ENCODE measurements around the gene SLC25A33.

DNA sequence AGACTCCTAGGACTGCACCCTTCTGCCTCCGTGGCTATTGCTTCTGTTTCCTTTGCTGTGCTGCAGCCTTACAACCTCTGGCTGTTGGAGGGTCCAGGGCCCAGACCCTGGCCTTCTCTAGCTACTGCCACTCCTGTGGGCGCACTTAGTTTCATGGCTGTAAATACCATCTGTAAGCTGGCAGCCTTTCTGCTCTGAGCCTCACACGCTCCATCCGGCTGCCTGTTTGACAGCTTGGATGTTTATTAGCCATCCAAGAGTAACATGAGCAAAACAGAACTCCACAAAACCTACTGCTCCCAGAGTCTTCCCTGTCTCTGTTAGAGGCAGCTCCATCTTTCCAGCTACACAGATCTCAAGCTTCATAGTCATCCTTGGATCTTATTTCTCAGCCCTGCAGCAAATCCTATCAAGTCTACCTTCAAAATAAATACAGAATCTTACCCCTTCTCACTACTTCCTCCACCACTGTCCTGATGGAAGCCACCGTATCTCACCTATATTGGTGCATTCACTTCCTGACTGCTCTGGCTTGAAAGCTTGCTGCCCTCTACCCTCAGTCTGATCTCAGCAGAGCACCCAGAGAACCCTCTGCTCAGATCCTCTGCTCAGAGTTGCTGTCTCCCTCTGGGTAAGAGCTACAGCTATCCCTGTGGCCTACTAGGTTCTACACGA is 19.1 kb downstream of the SLC25A33 start:
- TF ChIP-seq, protein P1, sequence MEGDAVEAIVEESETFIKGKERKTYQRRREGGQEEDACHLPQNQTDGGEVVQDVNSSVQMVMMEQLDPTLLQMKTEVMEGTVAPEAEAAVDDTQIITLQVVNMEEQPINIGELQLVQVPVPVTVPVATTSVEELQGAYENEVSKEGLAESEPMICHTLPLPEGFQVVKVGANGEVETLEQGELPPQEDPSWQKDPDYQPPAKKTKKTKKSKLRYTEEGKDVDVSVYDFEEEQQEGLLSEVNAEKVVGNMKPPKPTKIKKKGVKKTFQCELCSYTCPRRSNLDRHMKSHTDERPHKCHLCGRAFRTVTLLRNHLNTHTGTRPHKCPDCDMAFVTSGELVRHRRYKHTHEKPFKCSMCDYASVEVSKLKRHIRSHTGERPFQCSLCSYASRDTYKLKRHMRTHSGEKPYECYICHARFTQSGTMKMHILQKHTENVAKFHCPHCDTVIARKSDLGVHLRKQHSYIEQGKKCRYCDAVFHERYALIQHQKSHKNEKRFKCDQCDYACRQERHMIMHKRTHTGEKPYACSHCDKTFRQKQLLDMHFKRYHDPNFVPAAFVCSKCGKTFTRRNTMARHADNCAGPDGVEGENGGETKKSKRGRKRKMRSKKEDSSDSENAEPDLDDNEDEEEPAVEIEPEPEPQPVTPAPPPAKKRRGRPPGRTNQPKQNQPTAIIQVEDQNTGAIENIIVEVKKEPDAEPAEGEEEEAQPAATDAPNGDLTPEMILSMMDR (tag by site-specific recombination; IDR thresholded peaks at IDR 0.05): no peak
- TF ChIP-seq, protein P2, sequence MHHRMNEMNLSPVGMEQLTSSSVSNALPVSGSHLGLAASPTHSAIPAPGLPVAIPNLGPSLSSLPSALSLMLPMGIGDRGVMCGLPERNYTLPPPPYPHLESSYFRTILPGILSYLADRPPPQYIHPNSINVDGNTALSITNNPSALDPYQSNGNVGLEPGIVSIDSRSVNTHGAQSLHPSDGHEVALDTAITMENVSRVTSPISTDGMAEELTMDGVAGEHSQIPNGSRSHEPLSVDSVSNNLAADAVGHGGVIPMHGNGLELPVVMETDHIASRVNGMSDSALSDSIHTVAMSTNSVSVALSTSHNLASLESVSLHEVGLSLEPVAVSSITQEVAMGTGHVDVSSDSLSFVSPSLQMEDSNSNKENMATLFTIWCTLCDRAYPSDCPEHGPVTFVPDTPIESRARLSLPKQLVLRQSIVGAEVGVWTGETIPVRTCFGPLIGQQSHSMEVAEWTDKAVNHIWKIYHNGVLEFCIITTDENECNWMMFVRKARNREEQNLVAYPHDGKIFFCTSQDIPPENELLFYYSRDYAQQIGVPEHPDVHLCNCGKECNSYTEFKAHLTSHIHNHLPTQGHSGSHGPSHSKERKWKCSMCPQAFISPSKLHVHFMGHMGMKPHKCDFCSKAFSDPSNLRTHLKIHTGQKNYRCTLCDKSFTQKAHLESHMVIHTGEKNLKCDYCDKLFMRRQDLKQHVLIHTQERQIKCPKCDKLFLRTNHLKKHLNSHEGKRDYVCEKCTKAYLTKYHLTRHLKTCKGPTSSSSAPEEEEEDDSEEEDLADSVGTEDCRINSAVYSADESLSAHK (tag by site-specific recombination; IDR thresholded peaks at IDR 0.05): no peak
- TF ChIP-seq ZNF544 (tag by site-specific recombination; IDR thresholded peaks at IDR 0.05) (no peak), ZNF121 (tag by site-specific recombination; IDR thresholded peaks at IDR 0.05) (no peak), YY1 (tag by site-specific recombination; IDR thresholded peaks at IDR 0.05) (no peak), SP2 (tag by site-specific recombination; IDR thresholded peaks at IDR 0.05) (no peak), ZNF146 (tag by site-specific recombination; IDR thresholded peaks at IDR 0.05) (no peak), ZNF350 (tag by site-specific recombination; IDR thresholded peaks at IDR 0.05) (no peak), ZNF394 (tag by site-specific recombination; IDR thresholded peaks at IDR 0.05; ENCODE audit: borderline replicate concordance) (no peak), ZBTB1 (tag by site-specific recombination; IDR thresholded peaks at IDR 0.05) (no peak)
- TF ChIP-seq, protein P3, sequence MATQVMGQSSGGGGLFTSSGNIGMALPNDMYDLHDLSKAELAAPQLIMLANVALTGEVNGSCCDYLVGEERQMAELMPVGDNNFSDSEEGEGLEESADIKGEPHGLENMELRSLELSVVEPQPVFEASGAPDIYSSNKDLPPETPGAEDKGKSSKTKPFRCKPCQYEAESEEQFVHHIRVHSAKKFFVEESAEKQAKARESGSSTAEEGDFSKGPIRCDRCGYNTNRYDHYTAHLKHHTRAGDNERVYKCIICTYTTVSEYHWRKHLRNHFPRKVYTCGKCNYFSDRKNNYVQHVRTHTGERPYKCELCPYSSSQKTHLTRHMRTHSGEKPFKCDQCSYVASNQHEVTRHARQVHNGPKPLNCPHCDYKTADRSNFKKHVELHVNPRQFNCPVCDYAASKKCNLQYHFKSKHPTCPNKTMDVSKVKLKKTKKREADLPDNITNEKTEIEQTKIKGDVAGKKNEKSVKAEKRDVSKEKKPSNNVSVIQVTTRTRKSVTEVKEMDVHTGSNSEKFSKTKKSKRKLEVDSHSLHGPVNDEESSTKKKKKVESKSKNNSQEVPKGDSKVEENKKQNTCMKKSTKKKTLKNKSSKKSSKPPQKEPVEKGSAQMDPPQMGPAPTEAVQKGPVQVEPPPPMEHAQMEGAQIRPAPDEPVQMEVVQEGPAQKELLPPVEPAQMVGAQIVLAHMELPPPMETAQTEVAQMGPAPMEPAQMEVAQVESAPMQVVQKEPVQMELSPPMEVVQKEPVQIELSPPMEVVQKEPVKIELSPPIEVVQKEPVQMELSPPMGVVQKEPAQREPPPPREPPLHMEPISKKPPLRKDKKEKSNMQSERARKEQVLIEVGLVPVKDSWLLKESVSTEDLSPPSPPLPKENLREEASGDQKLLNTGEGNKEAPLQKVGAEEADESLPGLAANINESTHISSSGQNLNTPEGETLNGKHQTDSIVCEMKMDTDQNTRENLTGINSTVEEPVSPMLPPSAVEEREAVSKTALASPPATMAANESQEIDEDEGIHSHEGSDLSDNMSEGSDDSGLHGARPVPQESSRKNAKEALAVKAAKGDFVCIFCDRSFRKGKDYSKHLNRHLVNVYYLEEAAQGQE (tag by site-specific recombination; IDR thresholded peaks at IDR 0.05): no peak
- TF ChIP-seq, protein P4, sequence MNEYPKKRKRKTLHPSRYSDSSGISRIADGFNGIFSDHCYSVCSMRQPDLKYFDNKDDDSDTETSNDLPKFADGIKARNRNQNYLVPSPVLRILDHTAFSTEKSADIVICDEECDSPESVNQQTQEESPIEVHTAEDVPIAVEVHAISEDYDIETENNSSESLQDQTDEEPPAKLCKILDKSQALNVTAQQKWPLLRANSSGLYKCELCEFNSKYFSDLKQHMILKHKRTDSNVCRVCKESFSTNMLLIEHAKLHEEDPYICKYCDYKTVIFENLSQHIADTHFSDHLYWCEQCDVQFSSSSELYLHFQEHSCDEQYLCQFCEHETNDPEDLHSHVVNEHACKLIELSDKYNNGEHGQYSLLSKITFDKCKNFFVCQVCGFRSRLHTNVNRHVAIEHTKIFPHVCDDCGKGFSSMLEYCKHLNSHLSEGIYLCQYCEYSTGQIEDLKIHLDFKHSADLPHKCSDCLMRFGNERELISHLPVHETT (tag by site-specific recombination; IDR thresholded peaks at IDR 0.05): no peak
- TF ChIP-seq, protein P5, sequence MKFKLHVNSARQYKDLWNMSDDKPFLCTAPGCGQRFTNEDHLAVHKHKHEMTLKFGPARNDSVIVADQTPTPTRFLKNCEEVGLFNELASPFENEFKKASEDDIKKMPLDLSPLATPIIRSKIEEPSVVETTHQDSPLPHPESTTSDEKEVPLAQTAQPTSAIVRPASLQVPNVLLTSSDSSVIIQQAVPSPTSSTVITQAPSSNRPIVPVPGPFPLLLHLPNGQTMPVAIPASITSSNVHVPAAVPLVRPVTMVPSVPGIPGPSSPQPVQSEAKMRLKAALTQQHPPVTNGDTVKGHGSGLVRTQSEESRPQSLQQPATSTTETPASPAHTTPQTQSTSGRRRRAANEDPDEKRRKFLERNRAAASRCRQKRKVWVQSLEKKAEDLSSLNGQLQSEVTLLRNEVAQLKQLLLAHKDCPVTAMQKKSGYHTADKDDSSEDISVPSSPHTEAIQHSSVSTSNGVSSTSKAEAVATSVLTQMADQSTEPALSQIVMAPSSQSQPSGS (tag by site-specific recombination; IDR thresholded peaks at IDR 0.05; ENCODE audit: low read depth): no peak
- TF ChIP-seq, protein P6, sequence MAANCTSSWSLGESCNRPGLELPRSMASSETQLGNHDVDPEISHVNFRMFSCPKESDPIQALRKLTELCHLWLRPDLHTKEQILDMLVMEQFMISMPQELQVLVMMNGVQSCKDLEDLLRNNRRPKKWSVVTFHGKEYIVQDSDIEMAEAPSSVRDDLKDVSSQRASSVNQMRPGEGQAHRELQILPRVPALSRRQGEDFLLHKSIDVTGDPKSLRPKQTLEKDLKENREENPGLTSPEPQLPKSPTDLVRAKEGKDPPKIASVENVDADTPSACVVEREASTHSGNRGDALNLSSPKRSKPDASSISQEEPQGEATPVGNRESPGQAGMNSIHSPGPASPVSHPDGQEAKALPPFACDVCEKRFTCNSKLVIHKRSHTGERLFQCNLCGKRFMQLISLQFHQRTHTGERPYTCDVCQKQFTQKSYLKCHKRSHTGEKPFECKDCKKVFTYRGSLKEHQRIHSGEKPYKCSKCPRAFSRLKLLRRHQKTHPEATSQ (tag by site-specific recombination; IDR thresholded peaks at IDR 0.05): no peak

Measured in HEK293 (cell line).